ENCODE results near the gene PDE6B.

PDE6B gene

GRCh38 chr4:671769-672168 lies 46.4 kb downstream of the PDE6B start:
- no peak for TF ChIP-seq JUND (IDR thresholded peaks at IDR 0.05; ENCODE audit: low read depth)
- in situ Hi-C loops (cut with HindIII; ENCODE audit: low pct_unique_long_range_greater_than_20kb, low sequenced_read_pairs) = no loop called here
- DNase-seq (ENCODE audit: low read depth in 1 of 2, low spot score in 1 of 2) = no peak

- in situ Hi-C loops (cut with HindIII; ENCODE audit: low pct_unique_long_range_greater_than_20kb, low sequenced_read_pairs) = no loop called here
- no peak for TF ChIP-seq JUND (IDR thresholded peaks at IDR 0.05; ENCODE audit: low read depth)
- peak; percentile 69 to 71 for DNase-seq (ENCODE audit: low read depth in 1 of 2, low spot score in 1 of 2)
Observed at GRCh38 chr4:673349-674091, 48.1 kb downstream of the PDE6B start.

GRCh38 chr4:674172-675035 lies 49.0 kb downstream of the PDE6B start, which contains the start of the genes ATP5ME and MYL5:
Gene ATP5ME (minus strand): TSS chr4:674276. CDS start chr4:674247, 29 bp downstream.
Gene MYL5 (plus strand): TSS chr4:674542. CDS start chr4:678027, 3,485 bp downstream.
- in situ Hi-C loops (cut with HindIII; ENCODE audit: low pct_unique_long_range_greater_than_20kb, low sequenced_read_pairs) = no loop called here
- peak; percentile 97 to 99 for DNase-seq (ENCODE audit: low read depth in 1 of 2, low spot score in 1 of 2)
- no peak for TF ChIP-seq JUND (IDR thresholded peaks at IDR 0.05; ENCODE audit: low read depth)

GRCh38 chr4:675036-675882 lies 49.9 kb downstream of the PDE6B start:
- in situ Hi-C loops (cut with HindIII; ENCODE audit: low pct_unique_long_range_greater_than_20kb, low sequenced_read_pairs) = no loop called here
- DNase-seq (ENCODE audit: low read depth in 1 of 2, low spot score in 1 of 2) = no peak
- no peak for TF ChIP-seq JUND (IDR thresholded peaks at IDR 0.05; ENCODE audit: low read depth)

GRCh38 chr4:675980-676870 lies 50.9 kb downstream of the PDE6B start:
- no peak for TF ChIP-seq JUND (IDR thresholded peaks at IDR 0.05; ENCODE audit: low read depth)
- in situ Hi-C loops (cut with HindIII; ENCODE audit: low pct_unique_long_range_greater_than_20kb, low sequenced_read_pairs) = no loop called here
- no peak for DNase-seq (ENCODE audit: low read depth in 1 of 2, low spot score in 1 of 2)

- no peak for DNase-seq (ENCODE audit: low read depth in 1 of 2, low spot score in 1 of 2)
- in situ Hi-C loops (cut with HindIII; ENCODE audit: low pct_unique_long_range_greater_than_20kb, low sequenced_read_pairs) = no loop called here
- no peak for TF ChIP-seq JUND (IDR thresholded peaks at IDR 0.05; ENCODE audit: low read depth)
Observed at GRCh38 chr4:676871-677235, 51.5 kb downstream of the PDE6B start.

GRCh38 chr4:677431-678293 lies 52.3 kb downstream of the PDE6B start:
- in situ Hi-C loops (cut with HindIII; ENCODE audit: low pct_unique_long_range_greater_than_20kb, low sequenced_read_pairs) = no loop called here
- no peak for TF ChIP-seq JUND (IDR thresholded peaks at IDR 0.05; ENCODE audit: low read depth)

GRCh38 chr4:678331-679103 lies 53.1 kb downstream of the PDE6B start:
- TF ChIP-seq JUND (IDR thresholded peaks at IDR 0.05; ENCODE audit: low read depth) = no peak
- in situ Hi-C loops (cut with HindIII; ENCODE audit: low pct_unique_long_range_greater_than_20kb, low sequenced_read_pairs) = no loop called here

More at GRCh38 chr4:677431-678293, 52.3 kb downstream of the PDE6B start:
- peak in 1 of 2 experiments; percentile 34 for DNase-seq (ENCODE audit: low read depth in 1 of 2, low spot score in 1 of 2)

GRCh38 chr4:679104-679481 lies 53.7 kb downstream of the PDE6B start:
- in situ Hi-C loops (cut with HindIII; ENCODE audit: low pct_unique_long_range_greater_than_20kb, low sequenced_read_pairs) = no loop called here
- TF ChIP-seq JUND (IDR thresholded peaks at IDR 0.05; ENCODE audit: low read depth) = no peak
- DNase-seq (ENCODE audit: low read depth in 1 of 2, low spot score in 1 of 2) = no peak

More at GRCh38 chr4:678331-679103, 53.1 kb downstream of the PDE6B start:
- DNase-seq (ENCODE audit: low read depth in 1 of 2, low spot score in 1 of 2) = no peak

GRCh38 chr4:679629-680028 lies 54.3 kb downstream of the PDE6B start:
- in situ Hi-C loops (cut with HindIII; ENCODE audit: low pct_unique_long_range_greater_than_20kb, low sequenced_read_pairs) = no loop called here
- no peak for TF ChIP-seq JUND (IDR thresholded peaks at IDR 0.05; ENCODE audit: low read depth)
- no peak for DNase-seq (ENCODE audit: low read depth in 1 of 2, low spot score in 1 of 2)
